Activated gamma-delta T cell treated with Interleukin-2 at 50 U/mL for 16 hours (primary cell): ENCODE data around the gene TSPAN13.

Source experiments
- DNase-seq: peaks from one replicate; pipeline ENCODE4 v3.0.0-alpha.2; 2020

Gene TSPAN13

DNA sequence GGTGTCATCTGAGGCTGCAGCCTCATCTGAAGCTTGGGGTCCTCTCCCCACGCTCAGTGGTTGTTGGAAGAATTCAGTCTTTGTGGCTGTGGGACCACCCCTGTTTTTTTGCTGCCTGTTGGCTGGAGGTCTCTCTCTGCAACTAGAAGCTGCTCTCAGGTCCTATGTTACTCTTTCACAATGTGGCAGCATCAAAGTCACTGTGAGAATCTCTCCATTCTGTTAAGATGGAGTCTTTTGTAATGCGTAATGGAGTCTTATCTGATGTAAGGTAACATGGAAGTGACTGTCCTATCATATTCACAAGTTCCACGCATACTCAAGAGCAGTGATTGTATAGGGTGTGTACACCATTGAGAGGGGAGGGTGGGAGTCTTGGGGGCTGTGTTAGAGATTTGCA is 24.9 kb downstream of the TSPAN13 start:
- no peak for DNase-seq

- DNase-seq: no peak
These were observed 25.5 kb downstream of the TSPAN13 start for GRCh38 chr7:16779051-16779450.

GRCh38 chr7:16780596-16780995 is 27.0 kb downstream of the TSPAN13 start:
- DNase-seq: no peak

DNA sequence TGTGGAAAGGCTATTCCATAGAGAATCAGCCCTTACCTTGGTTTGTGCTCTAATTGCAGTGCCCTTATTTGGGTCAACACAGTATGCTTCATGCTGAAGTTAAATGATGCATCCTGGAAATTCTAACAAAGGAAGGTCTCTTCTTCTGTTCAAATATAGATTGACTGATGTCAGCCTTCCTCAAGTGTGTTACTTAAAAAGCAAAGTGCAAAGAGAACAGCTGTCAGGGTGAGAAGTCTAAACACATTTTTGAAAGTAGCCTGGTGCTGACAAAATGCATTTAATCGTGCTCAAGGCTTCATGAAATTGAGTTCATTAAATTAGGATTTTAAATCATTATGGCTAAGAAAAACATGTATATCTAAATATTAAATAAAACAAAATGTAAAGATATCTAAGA is 31.8 kb downstream of the TSPAN13 start:
- DNase-seq: no peak

DNA sequence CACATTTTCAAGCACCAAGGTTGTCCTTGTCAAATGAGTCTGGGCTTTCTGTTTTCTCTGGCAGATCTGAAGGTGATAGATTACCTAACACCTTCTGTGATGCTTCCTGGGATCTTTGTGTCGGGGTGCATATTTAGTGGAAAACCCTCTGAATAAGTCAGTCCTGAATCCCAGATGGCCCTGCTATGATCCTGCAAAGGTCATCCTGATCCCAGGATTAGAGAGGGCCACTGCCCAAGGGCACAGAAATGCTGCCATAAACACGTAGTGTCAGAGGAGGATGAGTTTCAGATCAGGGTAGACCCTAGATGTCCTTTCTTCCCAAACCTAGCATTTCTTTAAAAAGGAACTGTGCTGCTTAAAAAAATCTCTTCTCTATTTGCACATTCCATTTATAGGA is 32.3 kb downstream of the TSPAN13 start:
- no peak for DNase-seq

DNA sequence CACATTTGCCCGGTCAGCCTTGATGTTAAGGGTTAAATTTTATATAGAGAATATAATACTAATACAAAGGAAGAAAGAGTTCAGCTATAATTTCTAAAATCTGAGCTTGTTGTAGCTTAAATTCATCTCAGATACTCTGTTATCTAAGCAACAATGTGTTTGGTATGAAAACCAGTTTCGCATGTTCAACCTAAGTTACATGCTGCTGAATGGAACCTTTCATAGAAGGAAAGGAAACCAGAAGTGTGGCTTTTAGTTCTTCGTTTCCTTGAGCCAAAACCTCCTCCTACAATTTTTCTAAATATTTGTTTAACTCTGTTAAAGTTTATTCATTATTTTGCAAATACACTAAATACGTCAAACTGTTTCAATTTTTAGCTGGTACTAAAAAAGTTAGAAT is 32.7 kb downstream of the TSPAN13 start:
- no peak for DNase-seq

DNA sequence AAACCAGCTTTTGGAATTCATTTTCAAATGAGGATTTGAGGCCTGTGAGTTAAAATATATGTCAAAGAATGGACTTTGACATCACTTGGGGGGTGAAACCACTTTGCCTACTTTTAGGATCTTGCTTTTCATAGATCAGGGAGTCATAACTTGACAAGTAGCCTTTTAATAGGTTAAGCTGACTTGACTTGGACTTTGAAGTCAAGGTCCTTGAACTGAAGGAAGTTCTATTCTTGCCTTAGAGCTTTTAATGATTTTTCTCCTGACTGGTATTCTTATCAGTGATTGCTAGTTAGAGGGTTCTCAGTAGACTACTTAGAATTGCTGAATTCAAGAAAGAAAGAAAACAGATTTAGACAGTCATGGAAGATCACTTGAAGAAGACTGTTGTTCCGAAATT is 33.6 kb downstream of the TSPAN13 start:
- DNase-seq: no peak

DNA sequence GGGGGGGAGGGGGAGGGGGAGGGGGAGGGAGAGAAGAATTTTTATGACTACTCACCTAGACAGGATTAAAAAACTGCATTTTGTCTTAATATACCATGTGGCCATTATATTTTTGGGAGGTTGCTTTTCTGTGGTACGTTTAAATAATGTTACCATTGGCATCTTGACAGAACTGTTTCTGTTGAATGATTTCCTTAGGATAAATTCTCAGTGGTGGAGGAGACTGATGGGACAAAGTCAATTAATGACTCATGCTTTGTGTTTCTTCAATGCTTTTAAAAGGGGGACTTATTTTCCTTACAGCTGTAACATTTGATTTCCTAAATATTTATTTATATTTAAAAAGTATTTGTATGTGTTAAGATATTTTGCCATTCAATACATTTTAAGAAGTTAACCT is 37.5 kb downstream of the TSPAN13 start:
- DNase-seq: no peak

- no peak for DNase-seq
These were observed 38.5 kb downstream of the TSPAN13 start for GRCh38 chr7:16791905-16792698.

- no peak for DNase-seq
These were observed 41.4 kb downstream of the TSPAN13 start for GRCh38 chr7:16794986-16795385.

GRCh38 chr7:16795624-16796023 is 42.1 kb downstream of the TSPAN13 start:
- DNase-seq: no peak

DNA sequence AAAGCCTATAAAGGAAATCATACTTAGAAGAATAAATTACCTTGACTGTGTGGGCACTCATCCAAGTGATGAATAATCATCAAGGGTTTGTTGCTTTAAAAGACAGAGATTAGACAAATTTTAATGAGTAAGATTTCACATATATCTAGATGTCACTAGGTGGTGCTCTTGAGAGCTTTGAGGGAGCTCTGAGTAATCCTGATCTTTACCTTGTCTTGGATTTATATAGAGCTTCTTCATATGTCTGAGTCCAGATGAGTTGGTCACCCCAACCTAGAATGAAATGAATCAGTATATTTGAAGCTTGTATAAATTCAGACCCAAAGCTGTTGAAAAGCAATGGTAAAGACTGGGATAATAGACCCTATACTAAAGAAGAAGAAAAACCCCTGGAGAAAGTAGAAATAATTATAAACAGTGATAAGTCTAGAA is 47.6 kb downstream of the TSPAN13 start:
- DNase-seq: no peak

DNA sequence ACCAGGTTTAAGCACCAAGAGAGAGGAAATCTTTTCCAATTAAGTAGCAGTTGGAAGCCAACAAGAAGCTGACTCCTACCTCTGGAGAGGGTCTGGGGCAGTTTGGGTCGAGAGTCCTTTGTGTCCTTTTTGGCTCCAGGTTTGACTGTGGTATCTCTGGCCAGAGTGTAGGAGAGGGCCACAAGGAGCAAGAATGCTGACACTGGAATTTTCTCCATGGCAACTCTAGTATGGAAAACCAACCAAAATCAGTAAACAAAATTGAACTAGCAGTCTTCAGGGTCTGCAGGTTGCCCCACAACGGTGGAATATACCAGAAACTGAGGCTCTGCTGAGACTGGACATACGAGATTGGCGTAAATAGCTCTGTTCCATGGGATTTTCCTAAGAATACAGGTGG is 48.0 kb downstream of the TSPAN13 start:
- no peak for DNase-seq

DNA sequence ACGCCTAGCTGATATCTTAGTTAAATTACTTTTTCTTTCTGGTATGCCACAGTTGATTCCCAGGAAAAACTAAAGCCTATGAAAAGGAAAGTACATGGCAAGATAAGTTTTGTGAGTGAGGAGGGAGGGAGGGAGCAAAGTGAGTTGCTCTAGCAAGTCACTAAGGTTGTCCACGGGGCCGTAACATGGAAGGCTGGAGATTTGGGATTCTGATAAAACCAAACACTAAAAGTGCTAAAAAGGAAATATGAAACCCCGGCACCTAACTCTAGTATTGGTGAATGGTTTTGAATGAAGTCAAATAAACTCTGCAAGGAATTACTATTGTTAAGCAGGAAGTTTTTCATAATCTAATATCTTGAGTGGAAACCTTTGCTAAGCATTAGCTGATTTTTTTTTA is 49.6 kb downstream of the TSPAN13 start:
- DNase-seq: no peak

DNA sequence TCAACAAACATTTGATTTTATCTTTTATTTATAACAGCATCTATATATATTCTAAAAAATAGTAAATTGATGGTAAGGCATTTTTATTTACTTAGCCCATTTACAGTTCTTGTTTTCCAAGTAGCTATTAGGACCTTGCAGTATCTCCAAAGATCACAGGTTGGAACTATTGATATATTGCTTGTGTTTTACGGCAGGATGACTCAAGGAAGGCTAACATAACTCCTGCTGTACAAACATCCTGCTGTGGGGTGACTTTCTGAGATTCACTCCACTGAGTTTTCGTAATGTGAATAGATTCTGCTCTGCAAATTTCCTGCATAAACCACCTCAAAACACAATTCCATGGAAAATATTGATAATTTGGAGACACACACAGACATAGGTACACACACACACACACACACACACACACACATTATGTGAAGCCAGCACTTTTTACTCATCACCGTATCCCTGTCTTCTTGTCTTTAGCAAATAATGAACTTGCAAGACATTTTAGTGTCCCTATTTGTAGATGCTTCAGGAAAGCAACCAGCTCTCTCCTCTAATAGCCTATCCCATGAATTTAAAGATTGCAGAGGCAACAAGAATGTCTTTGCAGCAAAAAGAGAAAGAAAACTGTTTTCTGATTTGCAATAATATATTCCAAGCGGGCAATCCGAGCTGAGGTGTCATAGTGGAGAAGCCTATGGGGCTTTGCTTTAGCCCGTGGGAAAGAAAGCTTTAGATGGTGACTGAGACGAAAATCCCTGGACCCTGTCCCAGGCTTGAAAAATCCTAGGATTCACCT is 50.5 kb downstream of the TSPAN13 start:
- DNase-seq: no peak

- DNase-seq: no peak
These were observed 51.3 kb downstream of the TSPAN13 start, which contains the start of gene AGR2 for GRCh38 chr7:16804674-16805439. Gene AGR2, minus strand, starts transcription at chr7:16804999. Its CDS starts 3,203 bp downstream, at chr7:16801796.

DNA sequence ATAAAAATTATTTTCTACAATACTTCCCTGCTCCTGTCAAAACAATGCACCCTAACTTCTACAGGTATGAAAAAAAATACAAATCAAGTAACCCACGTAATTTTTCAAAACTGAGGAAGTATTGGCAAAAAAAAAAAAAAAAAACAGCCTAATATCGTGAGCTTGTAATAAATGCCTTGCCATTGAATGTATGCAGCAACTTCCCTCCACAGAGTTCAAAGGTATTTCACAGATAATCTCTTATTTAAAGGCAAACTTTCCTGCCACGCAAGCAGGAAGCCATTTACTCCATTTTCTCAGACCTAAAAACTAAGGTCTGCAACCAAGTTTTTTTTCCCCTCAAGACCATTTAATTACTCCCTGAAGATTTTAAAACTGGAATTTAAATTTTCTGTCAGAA is 51.9 kb downstream of the TSPAN13 start:
- no peak for DNase-seq

DNA sequence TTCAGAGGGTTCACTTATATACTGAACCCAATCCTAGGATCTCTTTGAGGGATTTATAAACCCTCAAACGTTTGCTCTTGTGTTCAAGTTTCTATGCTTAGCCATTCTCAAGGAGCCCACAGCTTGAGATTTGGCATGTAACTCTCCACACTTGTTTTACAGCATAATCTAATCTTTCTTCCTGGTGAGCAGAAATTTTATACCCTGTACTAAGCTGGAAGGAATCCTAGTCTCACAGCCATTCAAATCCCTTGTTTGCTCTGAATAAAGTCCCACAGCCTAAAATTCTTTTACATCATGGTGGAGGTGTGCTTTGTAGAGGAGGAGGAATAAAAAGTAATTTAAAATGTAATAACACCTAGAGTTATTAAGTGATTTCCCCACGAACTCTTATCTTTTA is 56.6 kb downstream of the TSPAN13 start:
- no peak for DNase-seq

DNA sequence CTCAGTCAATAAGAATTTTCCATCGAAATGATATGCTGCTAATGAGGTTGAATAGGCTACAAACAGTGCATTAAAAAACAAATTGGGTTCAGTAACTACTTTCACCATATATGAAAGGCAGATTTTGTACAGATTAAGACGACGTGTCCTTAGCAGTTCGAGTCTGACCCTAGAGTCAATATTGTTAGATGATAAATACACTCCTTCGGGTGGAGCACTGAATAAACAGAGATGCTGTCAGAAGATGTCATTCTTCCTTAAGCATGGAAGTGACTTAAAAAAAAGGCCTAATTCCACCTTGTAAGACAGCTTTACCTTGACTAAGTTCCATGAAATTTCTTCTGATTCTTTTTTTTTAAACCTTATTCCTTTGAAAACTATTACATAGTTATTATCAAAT is 57.0 kb downstream of the TSPAN13 start:
- DNase-seq: no peak

DNA sequence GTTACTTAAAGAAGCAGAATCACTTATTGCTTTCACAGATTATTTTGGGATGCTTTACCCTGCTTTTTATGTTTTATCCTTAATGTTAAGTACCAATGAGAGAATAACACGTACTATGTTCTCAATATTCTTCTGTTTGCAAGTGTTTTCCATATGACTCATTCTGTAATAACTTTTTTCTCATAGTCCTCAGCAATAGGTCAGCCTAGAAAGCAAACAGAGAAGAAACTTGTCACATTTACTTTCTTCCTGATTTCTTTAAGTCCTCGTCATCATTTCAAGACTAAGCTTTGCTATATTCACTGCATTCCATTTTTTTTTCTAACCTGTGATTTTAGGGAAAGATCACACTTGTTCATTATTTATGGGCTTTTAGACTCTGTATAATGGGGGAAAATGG is 58.0 kb downstream of the TSPAN13 start:
- DNase-seq: no peak

GRCh38 chr7:16812542-16813231 is 59.1 kb downstream of the TSPAN13 start:
- DNase-seq: no peak

- no peak for DNase-seq
These were observed 59.7 kb downstream of the TSPAN13 start for GRCh38 chr7:16813232-16813616.

GRCh38 chr7:16815001-16815400 is 61.4 kb downstream of the TSPAN13 start:
- no peak for DNase-seq
